NT2/D1 (cell line): Measurements from ENCODE around the gene NIPBL.

Source experiments
- SUZ12 ChIP-seq: IDR thresholded peaks from 2 replicates; pipeline ENCODE4 v1.6.1; 2011; ENCODE audit not compliant: insufficient read length, insufficient read depth; ENCODE audit errors: extremely low read depth
- YY1 ChIP-seq: IDR thresholded peaks from 2 replicates; pipeline ENCODE4 v1.6.1; 2011; ENCODE audit not compliant: insufficient read length, insufficient read depth
- ZNF274 ChIP-seq: IDR thresholded peaks from 2 replicates; pipeline ENCODE4 v1.6.1; 2011; ENCODE audit warnings: mild to moderate bottlenecking, low read depth, low read length

DNA sequence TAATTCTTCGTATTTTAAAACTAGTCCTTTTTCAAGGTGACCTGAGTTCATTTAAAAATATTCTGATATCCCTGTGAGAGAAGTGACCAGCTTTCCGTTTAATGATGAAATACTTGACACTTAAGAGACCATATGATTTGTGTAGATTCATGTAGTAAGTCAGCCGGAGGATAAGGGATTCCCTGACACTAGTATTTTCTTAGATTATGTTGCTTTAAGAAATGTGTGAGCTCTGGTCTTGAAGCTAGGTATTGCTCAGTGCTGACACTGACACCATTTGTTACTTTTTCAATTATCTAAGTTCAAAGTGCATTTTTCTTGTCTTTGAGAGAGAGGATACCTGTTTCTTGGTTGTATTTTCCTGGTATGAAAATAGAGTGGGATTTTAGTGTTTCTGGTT is 4.2 kb downstream of the NIPBL start:
- TF ChIP-seq YY1 (no peak), ZNF274 (no peak), SUZ12 (no peak)
